GM12878 (cell line): ENCODE results near the gene S100A12. TPM values are rescaled to one million over a fixed set of nuclear protein-coding genes. Genes with fewer than 3 reads are reported as not detected.

ENCODE experiments used
- ATAC-seq: fragments of 200-7000 bp; cut with Tn5 transposase; 3 replicates; pipeline ENCODE4 v1.9.1; 2020; ENCODE audit warnings: mild to moderate bottlenecking, moderate library complexity
- BruUV-seq: library from RNA; stranded (reverse); fragments of 400-500 nt; replicated peaks from 2 replicates; lab custom pipeline; 2021; lab: Mats Ljungman, UMichigan
- CTCF ChIA-PET: fragments of 300-600 bp; sonication (Branson Sonifier 250); formaldehyde crosslinking; extraction: SDS; loops from one replicate; lab custom pipeline; 2021; ENCODE audit warnings: inconsistent platforms; lab: Yijun Ruan, JAX
- POLR2A ChIA-PET: fragments of 350-600 bp; formaldehyde crosslinking; extraction: SDS; loops from one replicate; lab custom pipeline; 2021; ENCODE audit warnings: inconsistent platforms; lab: Charles Lee
- RAD21 ChIA-PET: fragments of 300-600 bp; sonication (Branson Sonifier 250); formaldehyde crosslinking; loops from one replicate; lab custom pipeline; 2023; ENCODE audit warnings: antibody characterized with exemption; ENCODE audit not compliant: unreplicated experiment; lab: Charles Lee
- SMC1A ChIA-PET: fragments of 300-600 bp; sonication (Branson Sonifier 250); formaldehyde crosslinking; loops from one replicate; lab custom pipeline; 2023; ENCODE audit not compliant: unreplicated experiment, uncharacterized antibody; lab: Charles Lee
- DNase-seq: peaks from one replicate; pipeline ENCODE4 v3.0.0-alpha.2; 2011; ENCODE audit warnings: low read depth, low spot score
- FAIRE-seq: peaks from 3 replicates; lab custom pipeline; 2011; peaks lifted over from hg19 to GRCh38; lab: Jason Lieb, UNC
- H2AFZ ChIP-seq: 2 replicates; pipeline ENCODE4 v1.6.0; 2011; ENCODE audit warnings: low read depth, low read length, control low read depth; ENCODE audit not compliant: control insufficient read depth
- H3K27ac ChIP-seq: 2 replicates; pipeline ENCODE4 v1.5.1; 2011; ENCODE audit warnings: control low read depth; ENCODE audit not compliant: control insufficient read depth, insufficient read depth
- H3K27me3 ChIP-seq, 2 experiments: replicated peaks in 1 of 2; 2 replicates each; pipeline versions ENCODE4 v1.6.0 to v1.6.1; 2011; ENCODE audit warnings: low read length in 1 of 2; ENCODE audit not compliant: control insufficient read depth in 2 of 2, insufficient read depth in 2 of 2
- H3K36me3 ChIP-seq, 2 experiments: 2 replicates each; pipeline ENCODE4 v1.5.1; 2011; ENCODE audit warnings: low read length in 1 of 2; ENCODE audit not compliant: control insufficient read depth in 2 of 2, insufficient read depth in 2 of 2
- H3K4me1 ChIP-seq: 2 replicates; pipeline ENCODE4 v1.6.1; 2011; ENCODE audit warnings: mild to moderate bottlenecking, low read length, moderate library complexity, mixed read lengths; ENCODE audit not compliant: control insufficient read depth, insufficient read depth
- H3K4me2 ChIP-seq: 2 replicates; pipeline ENCODE4 v1.6.0; 2011; ENCODE audit warnings: control low read depth; ENCODE audit not compliant: control insufficient read depth, insufficient read depth
- H3K4me3 ChIP-seq: fragments of 200-600 bp; sonication (generic); 2 replicates; pipeline ENCODE4 v1.5.1; 2016
- H3K79me2 ChIP-seq: 2 replicates; pipeline ENCODE4 v1.6.0; 2011; ENCODE audit warnings: low read length; ENCODE audit not compliant: control insufficient read depth, insufficient read depth
- H3K9ac ChIP-seq: 2 replicates; pipeline ENCODE4 v1.8.0; 2011; ENCODE audit warnings: low read length, control low read depth, mixed read lengths; ENCODE audit not compliant: control insufficient read depth, insufficient read depth
- H3K9me3 ChIP-seq: replicated peaks from 3 replicates; pipeline ENCODE4 v1.5.1; 2011; ENCODE audit warnings: mild to moderate bottlenecking, low read length; ENCODE audit not compliant: control insufficient read depth, insufficient read depth
- H4K20me1 ChIP-seq: 2 replicates; pipeline ENCODE4 v1.6.0; 2011; ENCODE audit not compliant: control insufficient read depth, insufficient read depth
- ATF2 ChIP-seq: IDR thresholded peaks from 2 replicates; pipeline ENCODE4 v1.6.1; 2012; ENCODE audit warnings: low read length, inconsistent platforms
- BHLHE40 ChIP-seq, 2 experiments: fragments of 450-650 bp in 1 of 2; IDR thresholded peaks; 2 replicates each; pipeline ENCODE4 v1.6.1; 2011 to 2017; ENCODE audit warnings: low read depth in 2 of 2, borderline replicate concordance in 1 of 2, improper control_type of control experiment in 1 of 2, low read length in 1 of 2, mild to moderate bottlenecking in 1 of 2
- IKZF1 ChIP-seq: fragments of 450-650 bp; conservative IDR thresholded peaks from 2 replicates; pipeline ENCODE4 v1.6.1; 2017; ENCODE audit warnings: antibody characterized with exemption, mild to moderate bottlenecking
- KAT2A ChIP-seq: conservative IDR thresholded peaks from 2 replicates; pipeline ENCODE4 v1.6.1; 2011; ENCODE audit warnings: low read depth, low read length; ENCODE audit not compliant: control insufficient read depth
- MEF2B ChIP-seq: fragments of 450-650 bp; IDR thresholded peaks from 2 replicates; pipeline ENCODE4 v1.6.1; 2018; ENCODE audit warnings: mild to moderate bottlenecking, moderate library complexity; ENCODE audit not compliant: partially characterized antibody, poor library complexity, severe bottlenecking
- RAD21 ChIP-seq: IDR thresholded peaks from 2 replicates; pipeline ENCODE4 v1.6.1; 2011; ENCODE audit warnings: mild to moderate bottlenecking, low read depth, low read length, moderate library complexity; ENCODE audit not compliant: insufficient read depth
- RFX5 ChIP-seq: IDR thresholded peaks from 2 replicates; pipeline ENCODE4 v1.6.1; 2011; ENCODE audit warnings: low read depth, low read length, improper control_type of control experiment
- SUPT20H ChIP-seq: IDR thresholded peaks from 2 replicates; pipeline ENCODE4 v1.6.1; 2011; ENCODE audit warnings: low read depth, mild to moderate bottlenecking, low read length, moderate library complexity, borderline replicate concordance; ENCODE audit not compliant: control insufficient read depth
- SUZ12 ChIP-seq: fragments of 200-600 bp; sonication (generic); IDR thresholded peaks from one replicate; pipeline ENCODE4 v1.6.1; 2018; ENCODE audit warnings: antibody characterized with exemption, mild to moderate bottlenecking; ENCODE audit not compliant: unreplicated experiment
- TARDBP ChIP-seq: IDR thresholded peaks from 2 replicates; pipeline ENCODE4 v1.6.1; 2016; ENCODE audit warnings: borderline replicate concordance
- TCF3 ChIP-seq: IDR thresholded peaks from 2 replicates; pipeline ENCODE4 v1.6.1; 2012; ENCODE audit warnings: low read depth, mild to moderate bottlenecking, low read length, borderline replicate concordance; ENCODE audit not compliant: insufficient read depth
- YBX1 ChIP-seq: fragments of 450-650 bp; IDR thresholded peaks from 2 replicates; pipeline ENCODE4 v1.6.1; 2016; ENCODE audit warnings: antibody characterized with exemption
- WGBS: methylation state at CpG from one replicate; pipeline ENCODE4 v1.1.6; 2016; ENCODE audit warnings: low lambda C conversion rate; ENCODE audit not compliant: insufficient replicate concordance, insufficient coverage; ENCODE audit errors: missing lambda C conversion rate; 5-methylcytosine and 5-hydroxymethylcytosine counted together
- in situ Hi-C: fragments of 300-500 bp; cut with MboI; formaldehyde crosslinking; loops from 9 replicates; pipeline ENCODE4 v1.14.3; 2018; ENCODE audit warnings: mixed read lengths
- intact Hi-C: fragments of 100-400 bp; cut with micrococcal nuclease; formaldehyde crosslinking; loops from one replicate; pipeline ENCODE4 v1.14.2; 2022; ENCODE audit not compliant: unreplicated experiment
- polyA plus RNA-seq, 11 experiments: library from polyadenylated mRNA; depleted of rRNA in 4 of 11; unstranded in 6 of 11; stranded (reverse) in 5 of 11; fragments of >200 nt; fragmentation: Nextera tagmentation in 4 of 11; fragmentation: Illumina TruSeq in 1 of 11; extraction: Ambion mirVana in 4 of 11; extraction: Trizol in 1 of 11; gene quantifications; 1 replicate in 1 of 11; 2 replicates in 10 of 11; pipeline versions ENCODE4 v1.2.1 to v1.2.3, GENCODE V29; 2011 to 2016; ENCODE audit warnings: inconsistent platforms in 2 of 11, missing spikeins in 2 of 11, low read depth in 1 of 11
- total RNA-seq, 4 experiments: library from RNA; depleted of rRNA in 3 of 4; stranded (reverse); fragments of >200 nt in 3 of 4; fragmentation: Illumina TruSeq in 1 of 4; extraction: Trizol in 1 of 4; gene quantifications; 2 replicates each; pipeline versions ENCODE4 v1.2.1 to v1.2.3, GENCODE V29; 2013 to 2021

The S100A12 gene
- total and polyA plus RNA-seq, 10 of the 15 experiments (the other 5 are each of a cell fraction or from before 2014, with no cell fraction given), result not detected

- ATAC-seq, result no peak
- H3K79me2 ChIP-seq, result no peaks in the 10 kb centered on the region
- RAD21 ChIA-PET, result no interaction called here
- no peak for FAIRE-seq
- no peaks in the 10 kb centered on the region for H3K4me1 ChIP-seq
- H3K9ac ChIP-seq, result no peak within 1 kb of the TSS
- SMC1A ChIA-PET, result no interaction called here
- POLR2A ChIA-PET, result no interaction called here
- H3K27ac ChIP-seq, result no peak within 1 kb of the TSS
- DNase-seq, result no peak
- H3K36me3 ChIP-seq, result no peaks in the 10 kb centered on the region
- H3K27me3 ChIP-seq, result peaks cover 1 to 2% of the 10 kb centered on the region in 2 experiments; a peak in 1 of 4 replicates
- no peak within 1 kb of the TSS for H3K4me3 ChIP-seq
- BruUV-seq, result no TSS peak
- WGBS, result 6% methylated on average over 7 of the region's 7 CpGs
- H4K20me1 ChIP-seq, result no peaks in the 10 kb centered on the region
- in situ Hi-C loops (no loop called here), intact Hi-C loops (no loop called here)
- no peak within 1 kb of the TSS for H2AFZ ChIP-seq
- no peak within 1 kb of the TSS for H3K4me2 ChIP-seq
- TF ChIP-seq RAD21 (no peak), ATF2 (no peak), SUZ12 (no peak), MEF2B (no peak), TARDBP (no peak), IKZF1 (no peak), BHLHE40 (IDR thresholded peaks at IDR 0.05; ENCODE audit: borderline replicate concordance in 1 of 2, low read depth in 2 of 2, low read length in 1 of 2) (no peak), KAT2A (no peak), YBX1 (no peak), RFX5 (no peak), TCF3 (no peak), SUPT20H (no peak)
- CTCF ChIA-PET, result interaction anchor here (0.5 to 0.6 kb wide), 2 partner anchors 104 to 1395 kb away, joined by 3 read pairs; no protein-coding TSS in a partner anchor
- no peaks in the 10 kb centered on the region for H3K9me3 ChIP-seq
Observed at GRCh38 chr1:153390938-153391710, 15.7 kb upstream of the S100A12 start, which contains the start of gene S100A8. S100A8 (minus strand) TSS chr1:153391073; CDS start chr1:153390535, 538 bp downstream.
